Measurements from ENCODE around the gene SPANXN1. TPM values are rescaled to one million over a fixed set of nuclear protein-coding genes. Genes with fewer than 3 reads are reported as not detected.
"Not testable (repeated sequence)": the region's sequence is repeated elsewhere in the genome, so short reads cannot be mapped to it uniquely, and the experiment has no call there.

Gene SPANXN1, protein sequence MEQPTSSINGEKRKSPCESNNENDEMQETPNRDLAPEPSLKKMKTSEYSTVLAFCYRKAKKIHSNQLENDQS
- total RNA-seq: not detected

DNA sequence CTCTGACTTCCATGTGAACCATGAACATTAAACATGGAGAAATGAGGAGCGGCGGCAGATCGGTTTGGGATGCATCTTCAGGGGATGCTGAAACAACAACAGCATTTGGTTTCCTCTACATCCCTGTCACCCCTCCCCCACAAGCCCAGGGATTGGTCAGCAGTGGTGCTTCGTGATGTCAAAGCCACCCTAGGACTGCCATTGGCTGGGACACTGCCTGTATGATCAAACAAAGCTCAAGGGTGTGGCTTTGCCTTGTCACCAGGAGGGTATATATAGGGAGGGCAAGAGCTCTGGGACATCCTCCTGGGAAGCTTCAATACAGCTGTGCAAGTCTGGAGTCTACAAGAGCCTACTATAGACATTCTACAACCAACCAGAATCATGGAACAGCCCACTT is at the start of gene SPANXN1:
Gene SPANXN1 (plus strand): TSS at position 301 of the 400 bp plus-strand sequence. CDS start 84 bp downstream, at position 385.
- DNase-seq; ATAC-seq (ENCODE audit: low read depth); H3K27me3 Mint-ChIP-seq; H3K9me3 Mint-ChIP-seq; H3K36me3 Mint-ChIP-seq; H3K4me1 Mint-ChIP-seq; H3K4me3 Mint-ChIP-seq; POLR2A ChIA-PET; H3K27ac Mint-ChIP-seq: not testable (repeated sequence)

- H3K27me3 Mint-ChIP-seq: no peaks in the 10 kb centered on the region
- no peaks in the 10 kb centered on the region for H3K4me1 Mint-ChIP-seq
- no peak overlapping the region for H3K4me3 Mint-ChIP-seq
- no peak overlapping the region for H3K27ac Mint-ChIP-seq
- POLR2A ChIA-PET: no interaction called here
- DNase-seq: no peak
- H3K9me3 Mint-ChIP-seq: no peaks in the 10 kb centered on the region
- no peaks in the 10 kb centered on the region for H3K36me3 Mint-ChIP-seq
- no peak for ATAC-seq (ENCODE audit: low read depth)
Observed at GRCh38 chrX:145199078-145199477, 48.2 kb upstream of the SPANXN1 start.

- ATAC-seq (ENCODE audit: low read depth) (no peak), DNase-seq (no peak)
- Mint-ChIP-seq H3K27ac (no peak overlapping the region), H3K9me3 (peaks cover 2% of the 10 kb centered on the region), H3K4me3 (no peak overlapping the region), H3K27me3 (no peaks in the 10 kb centered on the region), H3K4me1 (no peaks in the 10 kb centered on the region), H3K36me3 (no peaks in the 10 kb centered on the region)
- POLR2A ChIA-PET: no interaction called here
Observed at GRCh38 chrX:145213504-145213903, 33.8 kb upstream of the SPANXN1 start.

GRCh38 chrX:145292218-145292617 is 44.9 kb downstream of the SPANXN1 start:
- POLR2A ChIA-PET: no interaction called here
- no peaks in the 10 kb centered on the region for H3K27me3 Mint-ChIP-seq
- no peaks in the 10 kb centered on the region for H3K9me3 Mint-ChIP-seq
- no peak for ATAC-seq (ENCODE audit: low read depth)
- H3K27ac Mint-ChIP-seq: no peak overlapping the region
- no peaks in the 10 kb centered on the region for H3K36me3 Mint-ChIP-seq
- H3K4me1 Mint-ChIP-seq: no peaks in the 10 kb centered on the region
- no peak overlapping the region for H3K4me3 Mint-ChIP-seq
- DNase-seq: no peak

Measured in activated naive CD8-positive, alpha-beta T cell treated with anti-CD3 and anti-CD28 coated beads, Interleukin-2, amount 10 ng/mL, durations not matched to agents 7 days and 5 days (primary cell).